GM12891 (cell line): ENCODE data around the gene CCDC85A.

Experiments used
- PAX5 ChIP-seq: IDR thresholded peaks from 2 replicates; pipeline ENCODE4 v1.6.1; 2011; ENCODE audit warnings: low read length, moderate library complexity, mild to moderate bottlenecking; ENCODE audit not compliant: insufficient read depth, severe bottlenecking
- POLR2A ChIP-seq: IDR thresholded peaks from 2 replicates; pipeline ENCODE4 v1.6.1; 2011; ENCODE audit warnings: low read depth, low read length, control low read depth
- POLR2AphosphoS5 ChIP-seq: IDR thresholded peaks from 2 replicates; pipeline ENCODE4 v1.6.1; 2011; ENCODE audit warnings: low read depth, low read length, control low read depth
- SPI1 ChIP-seq: IDR thresholded peaks from 2 replicates; pipeline ENCODE4 v1.6.1; 2011; ENCODE audit warnings: low read depth, low read length, control low read depth
- TAF1 ChIP-seq: IDR thresholded peaks from 2 replicates; pipeline ENCODE4 v1.6.1; 2011; ENCODE audit warnings: low read depth, low read length, control low read depth

GRCh38 chr2:56250153-56250729 lies 66.5 kb downstream of the CCDC85A start:
- no peak for TF ChIP-seq POLR2AphosphoS5
- no peak for TF ChIP-seq POLR2A
- TF ChIP-seq TAF1, result no peak
- TF ChIP-seq SPI1, result no peak
- TF ChIP-seq PAX5, result no peak
